ENCODE measurements around the gene TOLLIP. TPM values are rescaled to one million over a fixed set of nuclear protein-coding genes. Genes with fewer than 3 reads are reported as not detected.

Gene TOLLIP
- total RNA-seq, 4 donors from 2014 or later: 43.7 to 77.3 (median 70.6) TPM

- H3K27me3 ChIP-seq: no peaks in the 10 kb centered on the region
- TF ChIP-seq CTCF (IDR thresholded peaks at IDR 0.05): no peak
These were observed 81.8 kb downstream of the TOLLIP start for GRCh38 chr11:1227551-1228100.

GRCh38 chr11:1226986-1227550, 82.4 kb downstream of the TOLLIP start:
- H3K36me3 ChIP-seq: no peaks in the 10 kb centered on the region
- peak in 1 of 3 donors; percentile 38 for DNase-seq
- H3K27me3 ChIP-seq: no peaks in the 10 kb centered on the region
- no peaks in the 10 kb centered on the region for H3K4me1 ChIP-seq
- H3K4me3 ChIP-seq: no peak overlapping the region
- no peaks in the 10 kb centered on the region for H3K9me3 ChIP-seq
- no peak overlapping the region for H3K27ac ChIP-seq
- TF ChIP-seq POLR2A (IDR thresholded peaks at IDR 0.05): no peak
- peak in 1 of 6 experiments; percentile 6 for TF ChIP-seq CTCF (IDR thresholded peaks at IDR 0.05)

More at GRCh38 chr11:1227551-1228100, 81.8 kb downstream of the TOLLIP start:
- Histone ChIP-seq H3K27ac (no peak overlapping the region), H3K9me3 (no peaks in the 10 kb centered on the region), H3K4me3 (no peak overlapping the region), H3K36me3 (no peaks in the 10 kb centered on the region), H3K4me1 (no peaks in the 10 kb centered on the region)
- DNase-seq: peak in 1 of 3 donors; percentile 42

GRCh38 chr11:1226226-1226985, 83.0 kb downstream of the TOLLIP start:
- DNase-seq: peak in 2 of 3 donors; percentile 43 to 45
- no peaks in the 10 kb centered on the region for H3K9me3 ChIP-seq
- H3K27me3 ChIP-seq: no peaks in the 10 kb centered on the region
- no peak overlapping the region for H3K4me3 ChIP-seq
- no peak overlapping the region for H3K27ac ChIP-seq
- H3K36me3 ChIP-seq: no peaks in the 10 kb centered on the region
- TF ChIP-seq CTCF (IDR thresholded peaks at IDR 0.05) (no peak), POLR2A (IDR thresholded peaks at IDR 0.05) (no peak)
- H3K4me1 ChIP-seq: no peaks in the 10 kb centered on the region

- no peaks in the 10 kb centered on the region for H3K4me1 ChIP-seq
- H3K36me3 ChIP-seq: no peaks in the 10 kb centered on the region
- H3K27ac ChIP-seq: no peak overlapping the region
- H3K4me3 ChIP-seq: no peak overlapping the region
- H3K9me3 ChIP-seq: no peaks in the 10 kb centered on the region
- no peaks in the 10 kb centered on the region for H3K27me3 ChIP-seq
- no peak for TF ChIP-seq CTCF (IDR thresholded peaks at IDR 0.05)
- TF ChIP-seq POLR2A (IDR thresholded peaks at IDR 0.05): no peak
- peak in 2 of 3 donors; percentile 13 to 43 for DNase-seq
These were observed 83.8 kb downstream of the TOLLIP start for GRCh38 chr11:1225386-1226225.

All from Peyer's patch (tissue), 4 donors.